Central memory CD4-positive, alpha-beta T cell (primary cell): ENCODE results near the gene GCNT3.
"Not testable (repeated sequence)": the region's sequence is repeated elsewhere in the genome, so short reads cannot be mapped to it uniquely, and the experiment has no call there.

Experiments
- DNase-seq: peaks from one replicate; pipeline ENCODE4 v3.0.0; 2022

Gene GCNT3

GRCh38 chr15:59618406-59618805, 6.8 kb downstream of the GCNT3 start:
- no peak for DNase-seq

- DNase-seq = no peak
These were observed 10.7 kb downstream of the GCNT3 start for GRCh38 chr15:59622289-59622688.

GRCh38 chr15:59632714-59633113, 21.1 kb downstream of the GCNT3 start:
- no peak for DNase-seq

- no peak for DNase-seq
These were observed 24.6 kb downstream of the GCNT3 start for GRCh38 chr15:59636184-59636583.

GRCh38 chr15:59637507-59637906, 25.9 kb downstream of the GCNT3 start:
- DNase-seq = not testable (repeated sequence)

- no peak for DNase-seq
These were observed 30.8 kb downstream of the GCNT3 start for GRCh38 chr15:59642351-59642750.

- DNase-seq = no peak
These were observed 33.2 kb downstream of the GCNT3 start for GRCh38 chr15:59644756-59645155.

GRCh38 chr15:59645812-59646211, 34.2 kb downstream of the GCNT3 start:
- not testable (repeated sequence) for DNase-seq

- DNase-seq = no peak
These were observed 34.7 kb downstream of the GCNT3 start for GRCh38 chr15:59646277-59646676.

- DNase-seq = no peak
These were observed 35.5 kb downstream of the GCNT3 start for GRCh38 chr15:59647085-59647484.

GRCh38 chr15:59649603-59650002, 38.0 kb downstream of the GCNT3 start:
- no peak for DNase-seq

GRCh38 chr15:59654046-59654445, 42.5 kb downstream of the GCNT3 start:
- no peak for DNase-seq

- DNase-seq = peak; percentile 89
These were observed 45.5 kb downstream of the GCNT3 start, which contains the start of gene GTF2A2 for GRCh38 chr15:59656897-59657634. Gene GTF2A2 (minus strand): TSS chr15:59657515. CDS start chr15:59652277, 5,238 bp downstream.

GRCh38 chr15:59657635-59658125, 46.1 kb downstream of the GCNT3 start:
- DNase-seq = no peak

- no peak for DNase-seq
These were observed 47.8 kb downstream of the GCNT3 start for GRCh38 chr15:59659366-59659765.

- DNase-seq = no peak
These were observed 50.7 kb downstream of the GCNT3 start for GRCh38 chr15:59662260-59662659.

GRCh38 chr15:59668556-59668955, 57.0 kb downstream of the GCNT3 start:
- DNase-seq = no peak
